OCI-LY7 (cell line): ENCODE data around the gene WDR7. TPM values are rescaled to one million over a fixed set of nuclear protein-coding genes. Genes with fewer than 3 reads are reported as not detected.

Experiments
- BruUV-seq: library from RNA; stranded (reverse); fragments of 400-500 nt; replicated peaks from 2 replicates; lab custom pipeline; 2021; lab: Mats Ljungman, UMichigan
- CTCF ChIA-PET: fragments of 300-600 bp; sonication (Branson Sonifier 250); formaldehyde crosslinking; loops from one replicate; lab custom pipeline; 2022; ENCODE audit warnings: antibody characterized with exemption; ENCODE audit not compliant: unreplicated experiment; lab: Charles Lee
- POLR2A ChIA-PET: fragments of 300-600 bp; sonication (Branson Sonifier 250); formaldehyde crosslinking; loops from one replicate; lab custom pipeline; 2022; ENCODE audit warnings: antibody characterized with exemption; lab: Charles Lee
- DNase-seq: peaks from one replicate; pipeline ENCODE4 v3.0.0-alpha.2; 2015; ENCODE audit warnings: low spot score
- H2AFZ ChIP-seq: fragments of 200-600 bp; sonication (generic), shearing (Covaris generic); 2 replicates; pipeline ENCODE4 v1.6.1; 2014; ENCODE audit warnings: mild to moderate bottlenecking, antibody characterized with exemption, low read length, moderate library complexity
- H3K27ac ChIP-seq: fragments of 200-600 bp; sonication (generic); 2 replicates; pipeline ENCODE4 v1.5.1; 2014; ENCODE audit warnings: mixed run types, low read depth, mild to moderate bottlenecking, moderate library complexity, low read length, inconsistent platforms; ENCODE audit not compliant: poor library complexity, severe bottlenecking
- H3K36me3 ChIP-seq: fragments of 200-600 bp; sonication (generic); 2 replicates; pipeline ENCODE4 v1.6.1; 2014; ENCODE audit warnings: mild to moderate bottlenecking, antibody characterized with exemption, low read length, moderate library complexity, mixed read lengths; ENCODE audit not compliant: insufficient read depth
- H3K4me1 ChIP-seq: fragments of 200-600 bp; sonication (generic); 2 replicates; pipeline ENCODE4 v1.5.1; 2014; ENCODE audit warnings: mild to moderate bottlenecking, low read length; ENCODE audit not compliant: insufficient read depth, poor library complexity, severe bottlenecking
- H3K4me2 ChIP-seq: fragments of 200-600 bp; sonication (generic); 2 replicates; pipeline ENCODE4 v1.6.1; 2014; ENCODE audit warnings: mild to moderate bottlenecking, low read length
- H3K4me3 ChIP-seq: fragments of 200-600 bp; sonication (generic); 2 replicates; pipeline ENCODE4 v1.5.1; 2014; ENCODE audit warnings: mild to moderate bottlenecking, low read depth, low read length; ENCODE audit not compliant: poor library complexity, severe bottlenecking
- H3K79me2 ChIP-seq: fragments of 200-600 bp; sonication (generic); 2 replicates; pipeline ENCODE4 v1.6.1; 2016; ENCODE audit warnings: low read depth, mild to moderate bottlenecking, low read length, moderate library complexity, mixed read lengths; ENCODE audit not compliant: insufficient read depth
- H3K9me2 ChIP-seq: fragments of 200-600 bp; sonication (generic); 2 replicates; pipeline ENCODE4 v1.6.1; 2016; ENCODE audit warnings: mild to moderate bottlenecking, low read length, mixed read lengths; ENCODE audit not compliant: insufficient read depth
- H3K9me3 ChIP-seq: fragments of 200-600 bp; sonication (generic); 2 replicates; pipeline ENCODE4 v1.6.1; 2014; ENCODE audit warnings: mild to moderate bottlenecking, mixed run types, low read length, mixed read lengths
- H4K20me1 ChIP-seq: fragments of 200-600 bp; sonication (generic); 2 replicates; pipeline ENCODE4 v1.6.1; 2014; ENCODE audit warnings: mild to moderate bottlenecking, antibody characterized with exemption, low read length, moderate library complexity, mixed read lengths; ENCODE audit not compliant: insufficient read depth
- EZH2phosphoT487 ChIP-seq: fragments of 200-600 bp; sonication (generic); IDR thresholded peaks from 2 replicates; pipeline ENCODE4 v1.6.1; 2018; ENCODE audit warnings: low read depth, borderline replicate concordance, mild to moderate bottlenecking, mixed run types, antibody characterized with exemption, low read length, moderate library complexity, mixed read lengths
- intact Hi-C: fragments of 100-400 bp; cut with micrococcal nuclease; formaldehyde crosslinking; loops from one replicate; pipeline ENCODE4 v1.10.0; 2022; ENCODE audit not compliant: unreplicated experiment
- total RNA-seq, 2 experiments: library from RNA; depleted of rRNA in 1 of 2; stranded (reverse); fragments of >200 nt in 1 of 2; shearing (Covaris generic) in 1 of 2; gene quantifications; 2 replicates each; pipeline ENCODE4 v1.2.3, GENCODE V29; 2014 to 2022
- TF ChIP-seq, protein P1 (sequence below): fragments of 200-600 bp; sonication (generic); conservative IDR thresholded peaks from 2 replicates; pipeline ENCODE4 v1.5.1; 2014; ENCODE audit warnings: mild to moderate bottlenecking, antibody characterized with exemption, low read length, moderate library complexity, mixed read lengths

WDR7 gene
- total RNA-seq, 2 experiments from 2014 or later: 13.2 to 17.1 TPM

DNA sequence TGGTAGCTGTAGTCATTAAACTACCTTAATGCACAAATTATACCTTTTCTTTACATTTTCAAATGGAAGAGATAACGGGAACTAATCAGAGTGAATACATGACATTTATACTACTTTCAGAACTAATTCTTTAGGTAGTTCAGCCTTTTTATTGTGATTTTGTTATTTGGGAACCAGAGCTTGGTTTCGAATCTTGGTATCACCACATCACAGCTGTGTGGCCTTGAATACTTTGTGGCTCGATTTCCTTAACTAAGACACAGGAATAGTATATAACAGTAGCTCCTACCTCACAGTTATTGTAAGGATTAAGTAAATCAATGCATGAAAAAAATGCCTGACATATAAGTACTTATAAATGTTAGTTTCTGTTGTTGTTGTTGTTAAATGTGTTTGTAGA is 240.0 kb downstream of the WDR7 start:
- no TSS peak for BruUV-seq

DNA sequence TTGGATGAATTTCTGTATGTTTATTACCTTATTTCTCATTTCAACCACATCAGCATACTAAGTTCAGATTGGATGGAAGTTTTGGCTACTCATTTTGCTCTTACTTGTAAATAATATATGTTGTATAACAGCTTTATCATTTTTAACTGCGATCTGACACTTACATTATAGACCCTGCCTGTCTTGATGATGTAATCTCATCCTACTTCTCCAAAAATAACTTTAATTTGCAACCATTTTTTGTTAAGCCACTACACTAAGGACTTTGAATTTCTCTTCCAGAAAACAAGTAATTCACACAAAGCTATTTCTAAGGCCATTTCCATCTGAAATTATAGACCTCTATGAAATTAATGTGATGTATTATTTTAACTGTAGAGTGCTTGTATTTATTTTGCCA is 240.7 kb downstream of the WDR7 start:
- H3K9me3 ChIP-seq: no peaks in the 10 kb centered on the region
- intact Hi-C loops: no loop called here
- no peak overlapping the region for H3K4me2 ChIP-seq
- ChIA-PET POLR2A (interaction anchor here (0.8 kb wide), 1 partner anchor 16 kb away, joined by 3 read pairs; no protein-coding TSS in a partner anchor), CTCF (no interaction called here)
- H4K20me1 ChIP-seq: no peaks in the 10 kb centered on the region
- no peaks in the 10 kb centered on the region for H3K36me3 ChIP-seq
- BruUV-seq: no TSS peak
- H2AFZ ChIP-seq: no peak overlapping the region
- TF ChIP-seq, protein P1, sequence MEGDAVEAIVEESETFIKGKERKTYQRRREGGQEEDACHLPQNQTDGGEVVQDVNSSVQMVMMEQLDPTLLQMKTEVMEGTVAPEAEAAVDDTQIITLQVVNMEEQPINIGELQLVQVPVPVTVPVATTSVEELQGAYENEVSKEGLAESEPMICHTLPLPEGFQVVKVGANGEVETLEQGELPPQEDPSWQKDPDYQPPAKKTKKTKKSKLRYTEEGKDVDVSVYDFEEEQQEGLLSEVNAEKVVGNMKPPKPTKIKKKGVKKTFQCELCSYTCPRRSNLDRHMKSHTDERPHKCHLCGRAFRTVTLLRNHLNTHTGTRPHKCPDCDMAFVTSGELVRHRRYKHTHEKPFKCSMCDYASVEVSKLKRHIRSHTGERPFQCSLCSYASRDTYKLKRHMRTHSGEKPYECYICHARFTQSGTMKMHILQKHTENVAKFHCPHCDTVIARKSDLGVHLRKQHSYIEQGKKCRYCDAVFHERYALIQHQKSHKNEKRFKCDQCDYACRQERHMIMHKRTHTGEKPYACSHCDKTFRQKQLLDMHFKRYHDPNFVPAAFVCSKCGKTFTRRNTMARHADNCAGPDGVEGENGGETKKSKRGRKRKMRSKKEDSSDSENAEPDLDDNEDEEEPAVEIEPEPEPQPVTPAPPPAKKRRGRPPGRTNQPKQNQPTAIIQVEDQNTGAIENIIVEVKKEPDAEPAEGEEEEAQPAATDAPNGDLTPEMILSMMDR: no peak
- TF ChIP-seq EZH2phosphoT487: no peak
- no peaks in the 10 kb centered on the region for H3K79me2 ChIP-seq
- H3K4me3 ChIP-seq: no peak overlapping the region
- H3K27ac ChIP-seq: no peak overlapping the region
- no peak for DNase-seq
- no peaks in the 10 kb centered on the region for H3K4me1 ChIP-seq
- no peaks in the 10 kb centered on the region for H3K9me2 ChIP-seq

More for the DNA sequence above, 240.0 kb downstream of the WDR7 start:
- H3K4me2 ChIP-seq: no peak overlapping the region
- no peaks in the 10 kb centered on the region for H3K36me3 ChIP-seq
- no peaks in the 10 kb centered on the region for H3K4me1 ChIP-seq
- TF ChIP-seq EZH2phosphoT487: no peak
- TF ChIP-seq, protein P1: no peak
- CTCF ChIA-PET: no interaction called here
- H3K79me2 ChIP-seq: no peaks in the 10 kb centered on the region
- intact Hi-C loops: no loop called here
- no peak overlapping the region for H2AFZ ChIP-seq
- H3K4me3 ChIP-seq: no peak overlapping the region
- no peak for DNase-seq
- POLR2A ChIA-PET: interaction anchor here (0.8 kb wide), 1 partner anchor 15 kb away, joined by 3 read pairs; no protein-coding TSS in a partner anchor
- no peaks in the 10 kb centered on the region for H4K20me1 ChIP-seq
- no peak overlapping the region for H3K27ac ChIP-seq
- no peaks in the 10 kb centered on the region for H3K9me2 ChIP-seq
- no peaks in the 10 kb centered on the region for H3K9me3 ChIP-seq

DNA sequence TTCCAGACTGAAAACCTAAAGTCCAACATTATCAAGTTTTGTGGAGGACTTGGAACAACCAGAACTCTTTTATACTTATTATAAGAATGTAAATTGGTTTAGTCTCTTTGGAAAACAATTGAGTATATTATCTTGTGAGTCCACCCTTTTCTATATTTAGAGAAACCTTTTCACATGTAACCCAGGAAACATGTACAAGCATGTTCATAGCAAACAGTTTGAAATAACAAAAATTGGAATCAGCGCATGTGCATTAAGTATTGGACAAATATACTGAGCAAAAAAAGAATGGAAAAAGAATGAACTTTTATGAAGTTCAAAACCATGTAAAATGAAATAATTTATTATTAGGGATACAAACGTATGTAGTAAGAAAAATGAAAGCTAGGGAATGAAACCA is 246.0 kb downstream of the WDR7 start:
- BruUV-seq: no TSS peak
- Histone ChIP-seq H3K9me3 (no peaks in the 10 kb centered on the region), H3K9me2 (no peaks in the 10 kb centered on the region), H3K4me1 (no peaks in the 10 kb centered on the region), H3K36me3 (no peaks in the 10 kb centered on the region), H3K79me2 (no peaks in the 10 kb centered on the region), H3K4me3 (no peak overlapping the region), H3K27ac (no peak overlapping the region), H2AFZ (no peak overlapping the region), H3K4me2 (no peak overlapping the region), H4K20me1 (no peaks in the 10 kb centered on the region)
- intact Hi-C loops: no loop called here
- POLR2A ChIA-PET: no interaction called here
- TF ChIP-seq, protein P1: no peak
- no peak for TF ChIP-seq EZH2phosphoT487
- DNase-seq: no peak
- CTCF ChIA-PET: no interaction called here
